OCI-LY7 (cell line): ENCODE results near the gene FZD1. TPM values are rescaled to one million over a fixed set of nuclear protein-coding genes. Genes with fewer than 3 reads are reported as not detected.

Experiments used
- BruUV-seq: library from RNA; stranded (reverse); fragments of 400-500 nt; replicated peaks from 2 replicates; lab custom pipeline; 2021; lab: Mats Ljungman, UMichigan
- CTCF ChIA-PET: fragments of 300-600 bp; sonication (Branson Sonifier 250); formaldehyde crosslinking; loops from one replicate; lab custom pipeline; 2022; ENCODE audit warnings: antibody characterized with exemption; ENCODE audit not compliant: unreplicated experiment; lab: Charles Lee
- POLR2A ChIA-PET: fragments of 300-600 bp; sonication (Branson Sonifier 250); formaldehyde crosslinking; loops from one replicate; lab custom pipeline; 2022; ENCODE audit warnings: antibody characterized with exemption; lab: Charles Lee
- DNase-seq: peaks from one replicate; pipeline ENCODE4 v3.0.0-alpha.2; 2015; ENCODE audit warnings: low spot score
- H2AFZ ChIP-seq: fragments of 200-600 bp; sonication (generic), shearing (Covaris generic); 2 replicates; pipeline ENCODE4 v1.6.1; 2014; ENCODE audit warnings: mild to moderate bottlenecking, antibody characterized with exemption, low read length, moderate library complexity
- H3K27ac ChIP-seq: fragments of 200-600 bp; sonication (generic); 2 replicates; pipeline ENCODE4 v1.5.1; 2014; ENCODE audit warnings: mixed run types, low read depth, mild to moderate bottlenecking, moderate library complexity, low read length, inconsistent platforms; ENCODE audit not compliant: poor library complexity, severe bottlenecking
- H3K36me3 ChIP-seq: fragments of 200-600 bp; sonication (generic); 2 replicates; pipeline ENCODE4 v1.6.1; 2014; ENCODE audit warnings: mild to moderate bottlenecking, antibody characterized with exemption, low read length, moderate library complexity, mixed read lengths; ENCODE audit not compliant: insufficient read depth
- H3K4me1 ChIP-seq: fragments of 200-600 bp; sonication (generic); 2 replicates; pipeline ENCODE4 v1.5.1; 2014; ENCODE audit warnings: mild to moderate bottlenecking, low read length; ENCODE audit not compliant: insufficient read depth, poor library complexity, severe bottlenecking
- H3K4me2 ChIP-seq: fragments of 200-600 bp; sonication (generic); 2 replicates; pipeline ENCODE4 v1.6.1; 2014; ENCODE audit warnings: mild to moderate bottlenecking, low read length
- H3K4me3 ChIP-seq: fragments of 200-600 bp; sonication (generic); 2 replicates; pipeline ENCODE4 v1.5.1; 2014; ENCODE audit warnings: mild to moderate bottlenecking, low read depth, low read length; ENCODE audit not compliant: poor library complexity, severe bottlenecking
- H3K79me2 ChIP-seq: fragments of 200-600 bp; sonication (generic); 2 replicates; pipeline ENCODE4 v1.6.1; 2016; ENCODE audit warnings: low read depth, mild to moderate bottlenecking, low read length, moderate library complexity, mixed read lengths; ENCODE audit not compliant: insufficient read depth
- H3K9me2 ChIP-seq: fragments of 200-600 bp; sonication (generic); 2 replicates; pipeline ENCODE4 v1.6.1; 2016; ENCODE audit warnings: mild to moderate bottlenecking, low read length, mixed read lengths; ENCODE audit not compliant: insufficient read depth
- H3K9me3 ChIP-seq: fragments of 200-600 bp; sonication (generic); 2 replicates; pipeline ENCODE4 v1.6.1; 2014; ENCODE audit warnings: mild to moderate bottlenecking, mixed run types, low read length, mixed read lengths
- H4K20me1 ChIP-seq: fragments of 200-600 bp; sonication (generic); 2 replicates; pipeline ENCODE4 v1.6.1; 2014; ENCODE audit warnings: mild to moderate bottlenecking, antibody characterized with exemption, low read length, moderate library complexity, mixed read lengths; ENCODE audit not compliant: insufficient read depth
- EZH2phosphoT487 ChIP-seq: fragments of 200-600 bp; sonication (generic); IDR thresholded peaks from 2 replicates; pipeline ENCODE4 v1.6.1; 2018; ENCODE audit warnings: low read depth, borderline replicate concordance, mild to moderate bottlenecking, mixed run types, antibody characterized with exemption, low read length, moderate library complexity, mixed read lengths
- intact Hi-C: fragments of 100-400 bp; cut with micrococcal nuclease; formaldehyde crosslinking; loops from one replicate; pipeline ENCODE4 v1.10.0; 2022; ENCODE audit not compliant: unreplicated experiment
- total RNA-seq, 2 experiments: library from RNA; depleted of rRNA in 1 of 2; stranded (reverse); fragments of >200 nt in 1 of 2; shearing (Covaris generic) in 1 of 2; gene quantifications; 2 replicates each; pipeline ENCODE4 v1.2.3, GENCODE V29; 2014 to 2022
- TF ChIP-seq, protein P1 (sequence below): fragments of 200-600 bp; sonication (generic); conservative IDR thresholded peaks from 2 replicates; pipeline ENCODE4 v1.5.1; 2014; ENCODE audit warnings: mild to moderate bottlenecking, antibody characterized with exemption, low read length, moderate library complexity, mixed read lengths

Gene FZD1
- total RNA-seq, 2 experiments from 2014 or later = 1.3 to 2.4 TPM

DNA sequence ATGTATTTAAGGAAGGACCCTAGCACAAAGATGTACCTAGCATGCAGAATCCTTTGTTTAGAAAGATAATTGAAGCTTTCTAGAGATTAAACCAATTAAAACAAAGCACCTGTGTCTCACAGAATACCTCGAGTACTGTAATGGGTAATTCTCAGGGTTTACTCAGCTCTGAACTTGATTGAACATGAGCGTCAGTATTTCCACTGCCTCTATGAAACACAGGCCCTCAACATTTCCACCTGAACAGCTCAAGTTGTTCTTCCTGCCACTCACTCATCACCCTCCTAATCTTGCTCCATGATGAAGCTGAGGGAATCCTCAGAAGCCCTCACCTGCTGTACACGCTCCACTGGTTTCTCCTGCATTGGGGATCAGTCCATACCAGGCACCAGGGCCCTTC lies 33.7 kb upstream of the FZD1 start:
- BruUV-seq = no TSS peak
- CTCF ChIA-PET = no interaction called here
- DNase-seq = no peak

DNA sequence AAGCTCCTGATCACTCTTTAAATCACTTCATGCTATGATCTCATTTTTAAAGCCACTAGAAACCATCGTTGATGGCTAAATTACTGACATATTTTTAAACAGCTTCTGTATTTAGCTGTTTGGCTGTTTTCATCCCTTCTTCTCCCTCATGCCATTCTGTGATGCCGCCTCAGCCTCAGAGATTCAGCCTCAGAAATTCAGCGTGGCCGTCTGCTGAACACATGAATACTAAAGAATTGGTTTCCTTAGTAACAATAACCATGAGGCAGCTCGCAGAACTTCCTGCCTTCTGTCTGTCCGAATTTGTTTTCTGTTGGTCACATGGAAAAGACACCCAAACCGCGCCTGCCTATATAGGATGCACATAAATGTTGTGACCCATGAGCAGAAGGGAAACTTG lies 31.0 kb upstream of the FZD1 start:
- POLR2A ChIA-PET = interaction anchor here (0.6 to 1.0 kb wide), 3 partner anchors 38 to 221 kb away, joined by 3 read pairs; no protein-coding TSS in a partner anchor
- Histone ChIP-seq H3K9me3 (no peaks in the 10 kb centered on the region), H3K4me3 (no peak overlapping the region), H2AFZ (no peak overlapping the region), H3K79me2 (no peaks in the 10 kb centered on the region), H3K36me3 (no peaks in the 10 kb centered on the region), H4K20me1 (no peaks in the 10 kb centered on the region), H3K4me1 (no peaks in the 10 kb centered on the region), H3K4me2 (no peak overlapping the region), H3K27ac (no peak overlapping the region), H3K9me2 (no peaks in the 10 kb centered on the region)
- TF ChIP-seq, protein P1, sequence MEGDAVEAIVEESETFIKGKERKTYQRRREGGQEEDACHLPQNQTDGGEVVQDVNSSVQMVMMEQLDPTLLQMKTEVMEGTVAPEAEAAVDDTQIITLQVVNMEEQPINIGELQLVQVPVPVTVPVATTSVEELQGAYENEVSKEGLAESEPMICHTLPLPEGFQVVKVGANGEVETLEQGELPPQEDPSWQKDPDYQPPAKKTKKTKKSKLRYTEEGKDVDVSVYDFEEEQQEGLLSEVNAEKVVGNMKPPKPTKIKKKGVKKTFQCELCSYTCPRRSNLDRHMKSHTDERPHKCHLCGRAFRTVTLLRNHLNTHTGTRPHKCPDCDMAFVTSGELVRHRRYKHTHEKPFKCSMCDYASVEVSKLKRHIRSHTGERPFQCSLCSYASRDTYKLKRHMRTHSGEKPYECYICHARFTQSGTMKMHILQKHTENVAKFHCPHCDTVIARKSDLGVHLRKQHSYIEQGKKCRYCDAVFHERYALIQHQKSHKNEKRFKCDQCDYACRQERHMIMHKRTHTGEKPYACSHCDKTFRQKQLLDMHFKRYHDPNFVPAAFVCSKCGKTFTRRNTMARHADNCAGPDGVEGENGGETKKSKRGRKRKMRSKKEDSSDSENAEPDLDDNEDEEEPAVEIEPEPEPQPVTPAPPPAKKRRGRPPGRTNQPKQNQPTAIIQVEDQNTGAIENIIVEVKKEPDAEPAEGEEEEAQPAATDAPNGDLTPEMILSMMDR = no peak
- no peak for TF ChIP-seq EZH2phosphoT487
- DNase-seq = no peak
- intact Hi-C loops = no loop called here
- no TSS peak for BruUV-seq
- CTCF ChIA-PET = no interaction called here

More for the DNA sequence above, 33.7 kb upstream of the FZD1 start:
- H3K9me2 ChIP-seq = no peaks in the 10 kb centered on the region
- H3K27ac ChIP-seq = no peak overlapping the region
- no peaks in the 10 kb centered on the region for H3K9me3 ChIP-seq
- H3K4me3 ChIP-seq = no peak overlapping the region
- no peak for TF ChIP-seq EZH2phosphoT487
- TF ChIP-seq, protein P1 = no peak
- POLR2A ChIA-PET = interaction anchor here (0.7 to 1.2 kb wide), 3 partner anchors 9 to 511 kb away, joined by 3 read pairs; no protein-coding TSS in a partner anchor
- H3K4me1 ChIP-seq = no peaks in the 10 kb centered on the region
- intact Hi-C loops = no loop called here
- no peak overlapping the region for H3K4me2 ChIP-seq
- no peaks in the 10 kb centered on the region for H3K36me3 ChIP-seq
- H2AFZ ChIP-seq = no peak overlapping the region
- H3K79me2 ChIP-seq = no peaks in the 10 kb centered on the region
- no peaks in the 10 kb centered on the region for H4K20me1 ChIP-seq

DNA sequence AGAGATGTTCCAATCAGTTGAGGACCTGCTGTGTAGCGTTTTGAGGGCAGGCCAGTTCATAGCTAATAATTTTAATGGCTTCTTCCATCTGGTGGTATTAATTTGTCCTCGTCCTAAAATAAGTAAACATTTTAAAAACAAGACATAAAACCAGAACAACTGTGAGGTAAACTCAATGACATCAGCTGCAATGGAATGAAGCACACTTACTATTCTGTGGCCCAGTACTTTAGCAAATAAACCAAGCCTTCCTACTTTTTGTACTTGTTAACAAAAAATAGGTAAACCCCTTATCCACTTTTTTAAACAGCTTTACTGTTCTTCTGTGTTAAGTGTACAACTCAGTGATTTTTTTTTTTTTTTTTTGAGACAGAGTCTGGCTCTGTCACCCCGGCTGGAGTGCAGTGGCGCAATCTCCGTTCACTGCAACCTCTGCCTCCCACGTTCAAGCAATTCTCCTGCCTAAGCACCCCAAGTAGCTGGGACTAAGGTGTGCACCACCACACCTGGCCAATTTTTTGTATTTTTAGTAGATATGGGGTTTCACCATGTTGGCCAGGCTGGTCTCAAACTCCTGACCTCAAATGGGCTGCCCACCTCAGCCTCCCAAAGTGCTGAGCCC lies 28.9 kb upstream of the FZD1 start:
- no peak overlapping the region for H3K4me3 ChIP-seq
- POLR2A ChIA-PET = interaction anchor here (0.6 to 1.2 kb wide), 2 partner anchors 15 to 144 kb away, joined by 3 to 4 read pairs; no protein-coding TSS in a partner anchor
- CTCF ChIA-PET = no interaction called here
- no peak for DNase-seq
- H2AFZ ChIP-seq = no peak overlapping the region
- BruUV-seq = no TSS peak
- H3K9me2 ChIP-seq = no peaks in the 10 kb centered on the region
- no peaks in the 10 kb centered on the region for H3K36me3 ChIP-seq
- intact Hi-C loops = no loop called here
- no peak overlapping the region for H3K27ac ChIP-seq
- no peaks in the 10 kb centered on the region for H3K4me1 ChIP-seq
- no peak for TF ChIP-seq EZH2phosphoT487
- TF ChIP-seq, protein P1 = no peak
- H3K9me3 ChIP-seq = no peaks in the 10 kb centered on the region
- H4K20me1 ChIP-seq = no peaks in the 10 kb centered on the region
- no peak overlapping the region for H3K4me2 ChIP-seq
- H3K79me2 ChIP-seq = no peaks in the 10 kb centered on the region
